ENCODE results near the gene EDIL3. TPM values are rescaled to one million over a fixed set of nuclear protein-coding genes. Genes with fewer than 3 reads are reported as not detected.

EDIL3 gene
- total RNA-seq, 1 experiment from 2014 or later, result 0.07 TPM

GRCh38 chr5:84403773-84404172 is 19.1 kb upstream of the EDIL3 start:
- no peak for TF ChIP-seq CTCF (IDR thresholded peaks at IDR 0.05; ENCODE audit: unreplicated experiment)

GRCh38 chr5:84397385-84397784 is 12.7 kb upstream of the EDIL3 start:
- no peaks in the 10 kb centered on the region for H3K27me3 Mint-ChIP-seq (ENCODE audit: unreplicated experiment)
- H3K27ac Mint-ChIP-seq (ENCODE audit: unreplicated experiment), result no peak overlapping the region
- no peak overlapping the region for H3K4me3 Mint-ChIP-seq (ENCODE audit: low read depth, unreplicated experiment)
- intact Hi-C loops (cut with micrococcal nuclease; ENCODE audit: unreplicated experiment), result no loop called here
- H3K4me1 Mint-ChIP-seq (ENCODE audit: low read depth, unreplicated experiment), result peaks cover 8% of the 10 kb centered on the region
- CTCF ChIA-PET, result no interaction called here
- TF ChIP-seq CTCF (IDR thresholded peaks at IDR 0.05; ENCODE audit: unreplicated experiment), result no peak
- no peaks in the 10 kb centered on the region for H3K36me3 Mint-ChIP-seq (ENCODE audit: insufficient read depth, unreplicated experiment)
- H3K9me3 Mint-ChIP-seq (ENCODE audit: low read depth, unreplicated experiment), result no peaks in the 10 kb centered on the region
- DNase-seq, result no peak
- BruUV-seq (replicated peaks), result no TSS peak

More at GRCh38 chr5:84403773-84404172, 19.1 kb upstream of the EDIL3 start:
- no TSS peak for BruUV-seq (replicated peaks)
- CTCF ChIA-PET, result interaction anchor here (0.5 kb wide), 1 partner anchor 70 kb away, joined by 3 read pairs; no protein-coding TSS in a partner anchor
- DNase-seq, result no peak
- H3K27me3 Mint-ChIP-seq (ENCODE audit: unreplicated experiment), result no peaks in the 10 kb centered on the region
- no peaks in the 10 kb centered on the region for H3K36me3 Mint-ChIP-seq (ENCODE audit: insufficient read depth, unreplicated experiment)
- H3K27ac Mint-ChIP-seq (ENCODE audit: unreplicated experiment), result no peak overlapping the region
- H3K9me3 Mint-ChIP-seq (ENCODE audit: low read depth, unreplicated experiment), result no peaks in the 10 kb centered on the region
- H3K4me1 Mint-ChIP-seq (ENCODE audit: low read depth, unreplicated experiment), result no peaks in the 10 kb centered on the region
- no peak overlapping the region for H3K4me3 Mint-ChIP-seq (ENCODE audit: low read depth, unreplicated experiment)
- intact Hi-C loops (cut with micrococcal nuclease; ENCODE audit: unreplicated experiment), result no loop called here

GRCh38 chr5:84393969-84394368 is 9.3 kb upstream of the EDIL3 start:
- no TSS peak for BruUV-seq (replicated peaks)
- Mint-ChIP-seq H3K9me3 (ENCODE audit: low read depth, unreplicated experiment) (no peaks in the 10 kb centered on the region), H3K27ac (ENCODE audit: unreplicated experiment) (peak overlapping the region; percentile 86), H3K4me3 (ENCODE audit: low read depth, unreplicated experiment) (no peak overlapping the region), H3K27me3 (ENCODE audit: unreplicated experiment) (no peaks in the 10 kb centered on the region), H3K36me3 (ENCODE audit: insufficient read depth, unreplicated experiment) (no peaks in the 10 kb centered on the region), H3K4me1 (ENCODE audit: low read depth, unreplicated experiment) (peaks cover 8% of the 10 kb centered on the region)
- TF ChIP-seq CTCF (IDR thresholded peaks at IDR 0.05; ENCODE audit: unreplicated experiment), result no peak
- intact Hi-C loops (cut with micrococcal nuclease; ENCODE audit: unreplicated experiment), result no loop called here
- peak; percentile 71 for DNase-seq
- CTCF ChIA-PET, result interaction anchor here (0.6 to 1.4 kb wide), 5 partner anchors 9 to 536 kb away, joined by 3 to 7 read pairs (median 3); partner anchors contain the start of gene EDIL3

- CTCF ChIA-PET, result no interaction called here
- intact Hi-C loops (cut with micrococcal nuclease; ENCODE audit: unreplicated experiment), result no loop called here
- H3K36me3 Mint-ChIP-seq (ENCODE audit: insufficient read depth, unreplicated experiment), result no peaks in the 10 kb centered on the region
- BruUV-seq (replicated peaks), result no TSS peak
- H3K9me3 Mint-ChIP-seq (ENCODE audit: low read depth, unreplicated experiment), result no peaks in the 10 kb centered on the region
- H3K27me3 Mint-ChIP-seq (ENCODE audit: unreplicated experiment), result no peaks in the 10 kb centered on the region
- no peak overlapping the region for H3K4me3 Mint-ChIP-seq (ENCODE audit: low read depth, unreplicated experiment)
- no peak for DNase-seq
- no peak for TF ChIP-seq CTCF (IDR thresholded peaks at IDR 0.05; ENCODE audit: unreplicated experiment)
- H3K4me1 Mint-ChIP-seq (ENCODE audit: low read depth, unreplicated experiment), result peaks cover 8% of the 10 kb centered on the region
- H3K27ac Mint-ChIP-seq (ENCODE audit: unreplicated experiment), result no peak overlapping the region
These were observed 8.2 kb upstream of the EDIL3 start for GRCh38 chr5:84392836-84393235.

Data from Calu3 (cell line).